ENCODE measurements around the gene HLA-E. TPM values are rescaled to one million over a fixed set of nuclear protein-coding genes. Genes with fewer than 3 reads are reported as not detected.
A peak's percentile ranks its signal among the peaks of the same experiment; 100 is the strongest.

Gene HLA-E
- total and polyA plus RNA-seq, 2 of the 13 experiments (the other 11 are each of a cell fraction or from before 2014, with no cell fraction given): 45.2 to 90.4 TPM

DNA sequence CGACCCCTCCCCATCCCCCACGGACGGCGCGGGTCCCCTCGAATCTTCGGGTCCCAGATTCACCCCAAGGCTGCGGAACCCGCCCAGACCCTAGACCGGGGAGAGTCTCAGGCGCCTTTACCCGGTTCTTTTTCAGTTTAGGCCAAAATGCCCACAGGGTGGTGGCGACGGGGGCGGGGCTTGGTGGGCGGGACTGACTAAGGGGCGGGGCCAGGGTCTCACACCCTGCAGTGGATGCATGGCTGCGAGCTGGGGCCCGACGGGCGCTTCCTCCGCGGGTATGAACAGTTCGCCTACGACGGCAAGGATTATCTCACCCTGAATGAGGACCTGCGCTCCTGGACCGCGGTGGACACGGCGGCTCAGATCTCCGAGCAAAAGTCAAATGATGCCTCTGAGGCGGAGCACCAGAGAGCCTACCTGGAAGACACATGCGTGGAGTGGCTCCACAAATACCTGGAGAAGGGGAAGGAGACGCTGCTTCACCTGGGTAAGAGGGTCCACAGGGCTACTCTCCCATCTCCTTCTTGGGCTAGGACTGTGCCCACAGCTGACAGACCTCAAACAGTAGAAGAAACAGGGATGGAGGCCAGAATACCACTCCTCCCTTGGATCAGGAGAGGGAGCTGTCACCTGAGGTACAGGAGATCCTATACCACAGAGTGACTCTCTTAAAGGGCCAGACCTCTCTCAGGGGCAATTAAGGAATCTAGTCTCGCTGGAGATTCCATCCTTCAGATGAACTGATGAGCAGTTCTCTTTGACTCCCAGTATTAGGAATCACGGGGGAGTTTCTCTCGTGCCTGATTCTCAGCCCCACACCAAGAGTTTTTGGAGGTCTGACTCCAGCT, 942 bp downstream of the HLA-E start:
- Histone ChIP-seq H3K4me2 (ENCODE audit: low read depth, low read length) (peak overlapping the region; percentile 84), H3K27me3 (ENCODE audit: control insufficient read depth in 1 of 2, insufficient read depth in 2 of 2, low read length in 2 of 2) (no peaks in the 10 kb centered on the region), H3K36me3 (replicated peaks in 1 of 2; ENCODE audit: control insufficient read depth in 1 of 2, insufficient read depth in 2 of 2, low read length in 2 of 2) (peaks cover 1 to 19% of the 10 kb centered on the region in 2 experiments; a peak in 4 of 5 replicates), H2AFZ (ENCODE audit: low read length) (no peak overlapping the region), H3K4me3 (replicated peaks in 1 of 3; ENCODE audit: insufficient read depth in 1 of 3, low read depth in 2 of 3, low read length in 3 of 3) (peak overlapping the region; percentile 74 to 97 (median 80)), H3K9me3 (ENCODE audit: low read length) (no peaks in the 10 kb centered on the region), H4K20me1 (ENCODE audit: insufficient read depth, low read length) (no peaks in the 10 kb centered on the region), H3K79me2 (ENCODE audit: insufficient read depth, low read length) (peaks cover 4% of the 10 kb centered on the region), H3K4me1 (ENCODE audit: insufficient read depth, low read length) (peaks cover 25% of the 10 kb centered on the region), H3K9ac (ENCODE audit: insufficient read depth, low read depth, low read length) (peak overlapping the region; percentile 74), H3K27ac (ENCODE audit: extremely low read length, insufficient read depth, low read length) (peak overlapping the region; percentile 32)
- POLR2A ChIA-PET: interaction anchor here (1.0 to 1.3 kb wide), 2 partner anchors 31 to 38 kb away, joined by 3 to 4 read pairs; no protein-coding TSS in a partner anchor
- in situ Hi-C loops (cut with HindIII; ENCODE audit: extremely low pct_ligation_motif_present, low pct_unique_long_range_greater_than_20kb) (no loop called here), intact Hi-C loops (cut with micrococcal nuclease; ENCODE audit: unreplicated experiment) (no loop called here)
- CTCF ChIA-PET (ENCODE audit: low intra/inter-chr PET ratio, low total read pairs): interaction anchor here (1.3 kb wide), 1 partner anchor 42 kb away, joined by 4 read pairs; no protein-coding TSS in a partner anchor
- FAIRE-seq (no peak), ATAC-seq (peak; percentile 65), DNase-seq (ENCODE audit: low spot score) (no peak)
- WGBS (ENCODE audit: low lambda C conversion rate): 73% methylated on average over 25 of the region's 38 CpGs
- BruUV-seq (replicated peaks): no TSS peak
- TF ChIP-seq ZNF382 (CRISPR knock-in tag; IDR thresholded peaks at IDR 0.05; ENCODE audit: borderline replicate concordance) (no peak), ZNF615 (CRISPR knock-in tag; IDR thresholded peaks at IDR 0.05; ENCODE audit: borderline replicate concordance) (0 out of 2 replicates have a peak, but pooled peaks have one; percentile 4), GLI4 (CRISPR knock-in tag; IDR thresholded peaks at IDR 0.05; ENCODE audit: borderline replicate concordance) (no peak), ZNF850 (CRISPR knock-in tag; conservative IDR thresholded peaks at IDR 0.05) (no peak), DBP (CRISPR knock-in tag; IDR thresholded peaks at IDR 0.05; ENCODE audit: not compliant biosample characterization) (no peak), RBFOX2 (IDR thresholded peaks at IDR 0.05; ENCODE audit: low read depth, low read length) (no peak), IKZF1 (IDR thresholded peaks at IDR 0.05) (no peak), DMTF1 (CRISPR knock-in tag; IDR thresholded peaks at IDR 0.05) (no peak), REXO4 (CRISPR knock-in tag; IDR thresholded peaks at IDR 0.05; ENCODE audit: borderline replicate concordance) (no peak), KMT2A (CRISPR knock-in tag; IDR thresholded peaks at IDR 0.05) (no peak), ZNF709 (CRISPR knock-in tag; IDR thresholded peaks at IDR 0.05) (no peak), FUBP1 (CRISPR knock-in tag; IDR thresholded peaks at IDR 0.05; ENCODE audit: borderline replicate concordance) (no peak), MYC (CRISPR knock-in tag; IDR thresholded peaks at IDR 0.05; ENCODE audit: borderline replicate concordance) (0 out of 2 replicates have a peak, but pooled peaks have one; percentile 16)
- TF ChIP-seq, protein P1, sequence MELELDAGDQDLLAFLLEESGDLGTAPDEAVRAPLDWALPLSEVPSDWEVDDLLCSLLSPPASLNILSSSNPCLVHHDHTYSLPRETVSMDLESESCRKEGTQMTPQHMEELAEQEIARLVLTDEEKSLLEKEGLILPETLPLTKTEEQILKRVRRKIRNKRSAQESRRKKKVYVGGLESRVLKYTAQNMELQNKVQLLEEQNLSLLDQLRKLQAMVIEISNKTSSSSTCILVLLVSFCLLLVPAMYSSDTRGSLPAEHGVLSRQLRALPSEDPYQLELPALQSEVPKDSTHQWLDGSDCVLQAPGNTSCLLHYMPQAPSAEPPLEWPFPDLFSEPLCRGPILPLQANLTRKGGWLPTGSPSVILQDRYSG (CRISPR knock-in tag; IDR thresholded peaks at IDR 0.05): no peak
- TF ChIP-seq, protein P2, sequence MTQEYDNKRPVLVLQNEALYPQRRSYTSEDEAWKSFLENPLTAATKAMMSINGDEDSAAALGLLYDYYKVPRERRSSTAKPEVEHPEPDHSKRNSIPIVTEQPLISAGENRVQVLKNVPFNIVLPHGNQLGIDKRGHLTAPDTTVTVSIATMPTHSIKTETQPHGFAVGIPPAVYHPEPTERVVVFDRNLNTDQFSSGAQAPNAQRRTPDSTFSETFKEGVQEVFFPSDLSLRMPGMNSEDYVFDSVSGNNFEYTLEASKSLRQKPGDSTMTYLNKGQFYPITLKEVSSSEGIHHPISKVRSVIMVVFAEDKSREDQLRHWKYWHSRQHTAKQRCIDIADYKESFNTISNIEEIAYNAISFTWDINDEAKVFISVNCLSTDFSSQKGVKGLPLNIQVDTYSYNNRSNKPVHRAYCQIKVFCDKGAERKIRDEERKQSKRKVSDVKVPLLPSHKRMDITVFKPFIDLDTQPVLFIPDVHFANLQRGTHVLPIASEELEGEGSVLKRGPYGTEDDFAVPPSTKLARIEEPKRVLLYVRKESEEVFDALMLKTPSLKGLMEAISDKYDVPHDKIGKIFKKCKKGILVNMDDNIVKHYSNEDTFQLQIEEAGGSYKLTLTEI (CRISPR knock-in tag; conservative IDR thresholded peaks at IDR 0.05): no peak
